K562 (cell line): ENCODE measurements around the gene EHBP1. TPM values are rescaled to one million over a fixed set of nuclear protein-coding genes. Genes with fewer than 3 reads are reported as not detected.

ENCODE experiments used
- ATAC-seq: fragments of 200-7000 bp; cut with Tn5 transposase; 3 replicates; pipeline ENCODE4 v1.9.1; 2020; ENCODE audit warnings: moderate library complexity
- BruUV-seq: library from RNA; stranded (reverse); fragments of 400-500 nt; replicated peaks from 2 replicates; lab custom pipeline; 2021; lab: Mats Ljungman, UMichigan
- CTCF ChIA-PET: fragments of 300-600 bp; formaldehyde crosslinking; extraction: SDS; loops from one replicate; lab custom pipeline; 2021; ENCODE audit warnings: low intra/inter-chr PET ratio; lab: Yijun Ruan, JAX
- POLR2A ChIA-PET: fragments of 300-600, 350-650 bp; sonication (Branson Sonifier 250); formaldehyde crosslinking; extraction: SDS; loops from one replicate; lab custom pipeline; 2021; ENCODE audit warnings: antibody characterized with exemption, inconsistent platforms; lab: Yijun Ruan, JAX
- DNase-seq, 4 experiments: peaks; one replicate each; pipeline versions ENCODE4 v3.0.0 to v3.0.0-alpha.2; 2011 to 2018; ENCODE audit warnings: low spot score in 3 of 4, mixed read lengths in 3 of 4; ENCODE audit errors: extremely low read depth in 1 of 4
- FAIRE-seq: peaks from 2 replicates; lab custom pipeline; 2011; peaks lifted over from hg19 to GRCh38; lab: Jason Lieb, UNC
- H2AFZ ChIP-seq: 2 replicates; pipeline ENCODE4 v1.6.0; 2011; ENCODE audit warnings: low read depth, low read length, control low read depth, inconsistent platforms
- H3K27ac ChIP-seq: fragments of 200-600 bp; 3 replicates; pipeline ENCODE4 v1.8.0; 2011; ENCODE audit warnings: low read depth, mild to moderate bottlenecking, control low read depth, inconsistent platforms, low read length, moderate library complexity, mixed read lengths; ENCODE audit errors: extremely low read depth
- H3K27me3 ChIP-seq, 2 experiments: fragments of 300-600 bp in 1 of 2; 2 replicates in 1 of 2; 3 replicates in 1 of 2; pipeline versions ENCODE4 v1.6.0 to v1.8.0; 2011; ENCODE audit warnings: inconsistent platforms in 2 of 2, low read length in 2 of 2, mild to moderate bottlenecking in 1 of 2, mixed read lengths in 1 of 2, moderate library complexity in 1 of 2; ENCODE audit not compliant: control insufficient read depth in 2 of 2, insufficient read depth in 2 of 2
- H3K36me3 ChIP-seq: fragments of 300-600 bp; 3 replicates; pipeline ENCODE4 v1.8.0; 2011; ENCODE audit warnings: mild to moderate bottlenecking, low read length, inconsistent platforms; ENCODE audit not compliant: control insufficient read depth, insufficient read depth
- H3K4me1 ChIP-seq, 2 experiments: fragments of 200-600 bp in 1 of 2; replicated peaks in 1 of 2; 2 replicates in 1 of 2; 3 replicates in 1 of 2; pipeline versions ENCODE4 v1.5.1 to v1.8.0; 2011; ENCODE audit warnings: inconsistent platforms in 2 of 2, low read length in 2 of 2, mild to moderate bottlenecking in 1 of 2, mixed read lengths in 1 of 2, moderate library complexity in 1 of 2; ENCODE audit not compliant: control insufficient read depth in 2 of 2, insufficient read depth in 2 of 2
- H3K4me2 ChIP-seq: 2 replicates; pipeline ENCODE4 v1.6.1; 2011; ENCODE audit warnings: low read length, control low read depth, inconsistent platforms, mixed read lengths; ENCODE audit not compliant: insufficient read depth
- H3K4me3 ChIP-seq: fragments of 200-600 bp; sonication (generic), shearing (Covaris generic); 2 replicates; pipeline ENCODE4 v1.5.1; 2016; ENCODE audit warnings: control low read depth, inconsistent platforms
- H3K79me2 ChIP-seq: fragments of 200-600 bp; 3 replicates; pipeline ENCODE4 v1.8.0; 2011; ENCODE audit warnings: low read length, inconsistent platforms; ENCODE audit not compliant: control insufficient read depth, insufficient read depth
- H3K9ac ChIP-seq, 2 experiments: 2 replicates each; pipeline versions ENCODE4 v1.6.0 to v1.6.1; 2011; ENCODE audit warnings: low read depth in 2 of 2, low read length in 2 of 2, control low read depth in 1 of 2, inconsistent platforms in 1 of 2, mild to moderate bottlenecking in 1 of 2, mixed read lengths in 1 of 2; ENCODE audit not compliant: insufficient read depth in 1 of 2
- H3K9me1 ChIP-seq: one replicate; pipeline ENCODE4 v1.6.0; 2011; ENCODE audit warnings: inconsistent platforms, mild to moderate bottlenecking, low read length, moderate library complexity; ENCODE audit not compliant: control insufficient read depth, insufficient read depth
- H3K9me3 ChIP-seq: replicated peaks from 2 replicates; pipeline ENCODE4 v1.5.1; 2011; ENCODE audit warnings: low read depth, low read length, inconsistent platforms; ENCODE audit not compliant: control insufficient read depth, insufficient read depth
- H4K20me1 ChIP-seq: replicated peaks from 2 replicates; pipeline ENCODE4 v1.6.1; 2011; ENCODE audit warnings: low read length, inconsistent platforms, mixed read lengths; ENCODE audit not compliant: control insufficient read depth, insufficient read depth
- ATF1 ChIP-seq, 2 experiments: fragments of 450-650 bp in 1 of 2; IDR thresholded peaks; 2 replicates each; pipeline ENCODE4 v1.6.1; 2016; ENCODE audit warnings: missing compliant biosample characterization in 1 of 2, missing genetic modification characterization in 1 of 2
- CTCFL ChIP-seq: IDR thresholded peaks from 2 replicates; pipeline ENCODE4 v1.6.1; 2011; ENCODE audit warnings: borderline replicate concordance, low read depth, mild to moderate bottlenecking, moderate library complexity, low read length; ENCODE audit not compliant: insufficient read depth, poor library complexity, severe bottlenecking
- ELK1 ChIP-seq: sonication (generic); formaldehyde crosslinking; IDR thresholded peaks from 2 replicates; pipeline ENCODE4 v1.8.1; 2022; ENCODE audit warnings: missing genetic modification reagents
- ETS2 ChIP-seq: IDR thresholded peaks from 2 replicates; pipeline ENCODE4 v1.6.1; 2016; ENCODE audit warnings: borderline replicate concordance, missing genetic modification characterization, mild to moderate bottlenecking, moderate library complexity, missing compliant biosample characterization; ENCODE audit not compliant: poor library complexity, severe bottlenecking
- FOXM1 ChIP-seq, 2 experiments: fragments of 450-650 bp in 1 of 2; sonication (generic) in 1 of 2; formaldehyde crosslinking in 1 of 2; IDR thresholded peaks; 2 replicates each; pipeline versions ENCODE4 v1.6.1 to v1.9.0; 2017 to 2022; ENCODE audit warnings: low read depth in 2 of 2, mild to moderate bottlenecking in 2 of 2, missing genetic modification reagents in 1 of 2, moderate library complexity in 1 of 2
- FUS ChIP-seq: fragments of 200-400 bp; formaldehyde crosslinking; optimal IDR thresholded peaks from 2 replicates; pipeline ENCODE3; 2017; ENCODE audit warnings: low read depth, low read length
- PML ChIP-seq: IDR thresholded peaks from 2 replicates; pipeline ENCODE4 v1.6.1; 2012; ENCODE audit warnings: low read length, inconsistent platforms
- POLR3G ChIP-seq: IDR thresholded peaks from 2 replicates; pipeline ENCODE4 v1.6.1; 2011; ENCODE audit not compliant: insufficient read length, insufficient replicate concordance; ENCODE audit errors: extremely low read depth
- PRMT5 ChIP-seq: sonication (generic); formaldehyde crosslinking; IDR thresholded peaks from 2 replicates; pipeline ENCODE4 v1.5.0; 2020; ENCODE audit warnings: missing genetic modification reagents
- SMAD3 ChIP-seq: fragments of 450-650 bp; formaldehyde crosslinking; conservative IDR thresholded peaks from 2 replicates; pipeline ENCODE4 v1.4.0; 2020; ENCODE audit warnings: mild to moderate bottlenecking
- SRSF3 ChIP-seq: fragments of 200-400 bp; formaldehyde crosslinking; IDR thresholded peaks from 2 replicates; pipeline ENCODE4 v1.6.1; 2016; ENCODE audit warnings: mild to moderate bottlenecking, low read length, moderate library complexity; ENCODE audit not compliant: insufficient read depth
- TCF3 ChIP-seq: sonication (generic); formaldehyde crosslinking; IDR thresholded peaks from 2 replicates; pipeline ENCODE4 v1.4.0; 2020; ENCODE audit warnings: mild to moderate bottlenecking, missing genetic modification reagents
- TEAD4 ChIP-seq, 2 experiments: sonication (generic) in 1 of 2; formaldehyde crosslinking in 1 of 2; IDR thresholded peaks; 2 replicates each; pipeline versions ENCODE4 v1.6.1 to v1.8.0; 2012 to 2022; ENCODE audit warnings: borderline replicate concordance in 1 of 2, inconsistent platforms in 1 of 2, low read length in 1 of 2, mild to moderate bottlenecking in 1 of 2, missing genetic modification reagents in 1 of 2
- TRIM25 ChIP-seq: fragments of 450-650 bp; IDR thresholded peaks from 2 replicates; pipeline ENCODE4 v1.7.0; 2016; ENCODE audit warnings: borderline replicate concordance
- ZBED1 ChIP-seq: IDR thresholded peaks from 2 replicates; pipeline ENCODE4 v1.6.1; 2014
- ZC3H8 ChIP-seq: fragments of 450-650 bp; IDR thresholded peaks from 2 replicates; pipeline ENCODE4 v1.6.1; 2017
- ZNF239 ChIP-seq: fragments of 250-450 bp; sonication (Bioruptor Pico); IDR thresholded peaks from 2 replicates; pipeline ENCODE4 v1.4.0; 2020; ENCODE audit warnings: mild to moderate bottlenecking
- ZSCAN32 ChIP-seq: fragments of 450-650 bp; formaldehyde crosslinking; IDR thresholded peaks from 2 replicates; pipeline ENCODE4 v1.4.0; 2020; ENCODE audit warnings: mild to moderate bottlenecking, moderate library complexity
- WGBS: fragments of 100-300 bp; shearing (Covaris generic); methylation state at CpG from one replicate; pipeline ENCODE4 v1.1.6; 2016; ENCODE audit warnings: low coverage, mixed read lengths; ENCODE audit not compliant: insufficient coverage; ENCODE audit errors: missing lambda C conversion rate; 5-methylcytosine and 5-hydroxymethylcytosine counted together
- in situ Hi-C: fragments of 300-500 bp; cut with MboI; formaldehyde crosslinking; loops from 4 replicates; pipeline ENCODE4 v1.15.0; 2018; ENCODE audit warnings: inconsistent platforms, mixed read lengths
- intact Hi-C: fragments of 100-400 bp; cut with micrococcal nuclease; formaldehyde crosslinking; loops from 2 replicates; pipeline ENCODE4 v1.14.2; 2022
- polyA plus RNA-seq, 8 experiments: library from polyadenylated mRNA; depleted of rRNA in 4 of 8; stranded (reverse) in 5 of 8; unstranded in 3 of 8; fragments of >200 nt; fragmentation: Nextera tagmentation in 2 of 8; fragmentation: Illumina TruSeq in 1 of 8; extraction: Ambion mirVana in 2 of 8; extraction: Trizol in 1 of 8; gene quantifications; 2 replicates each; pipeline versions ENCODE4 v1.2.1 to v1.2.3, GENCODE V29; 2011 to 2014; ENCODE audit warnings: inconsistent platforms in 1 of 8, missing spikeins in 1 of 8
- total RNA-seq, 7 experiments: library from RNA; depleted of rRNA in 6 of 7; stranded (reverse); fragments of >200 nt in 6 of 7; fragmentation: Illumina TruSeq in 2 of 7; extraction: Trizol in 2 of 7; gene quantifications; 2 replicates each; pipeline versions ENCODE4 v1.2.1 to v1.2.3, GENCODE V29; 2011 to 2021; ENCODE audit warnings: low replicate concordance in 1 of 7

Gene EHBP1
- total and polyA plus RNA-seq, 9 of the 15 experiments (the other 6 are each of a cell fraction or from before 2014, with no cell fraction given) = 8.9 to 26.6 (median 19.3) TPM

GRCh38 chr2:62966991-62967390 lies 261.5 kb downstream of the EHBP1 start:
- H3K27ac ChIP-seq = no peak overlapping the region
- ATAC-seq = peak; percentile 95
- WGBS = 4% methylated on average over 5 of the region's 6 CpGs
- no peak overlapping the region for H2AFZ ChIP-seq
- DNase-seq = peak; percentile 23 to 72 (median 44)
- in situ Hi-C loops (no loop called here), intact Hi-C loops (no loop called here)
- peak overlapping the region; percentile 21; the same call in 1 of the 2 replicates for H3K4me2 ChIP-seq
- no peaks in the 10 kb centered on the region for H3K9me3 ChIP-seq
- no peaks in the 10 kb centered on the region for H3K9me1 ChIP-seq
- CTCF ChIA-PET = no interaction called here
- H3K4me3 ChIP-seq = no peak overlapping the region
- FAIRE-seq = peak; percentile 95
- no peaks in the 10 kb centered on the region for H3K36me3 ChIP-seq
- peaks cover 4 to 7% of the 10 kb centered on the region in 2 experiments; a peak in 3 of 5 replicates for H3K4me1 ChIP-seq
- H3K9ac ChIP-seq = no peak overlapping the region
- POLR2A ChIA-PET = interaction anchor here (0.6 to 1.0 kb wide), 2 partner anchors 9 to 1007 kb away, joined by 3 read pairs; no protein-coding TSS in a partner anchor
- no peaks in the 10 kb centered on the region for H3K27me3 ChIP-seq
- no peaks in the 10 kb centered on the region for H3K79me2 ChIP-seq
- BruUV-seq = no TSS peak
- H4K20me1 ChIP-seq = no peaks in the 10 kb centered on the region
- TF ChIP-seq POLR3G = no peak
- no peak for TF ChIP-seq ETS2 (tag)
- TF ChIP-seq SRSF3 = no peak
- no peak for TF ChIP-seq FUS
- TF ChIP-seq ZBED1 = no peak
- no peak for TF ChIP-seq ELK1 (CRISPR knock-in tag)
- TF ChIP-seq TRIM25 = no peak
- no peak for TF ChIP-seq ZNF239
- TF ChIP-seq FOXM1 (IDR thresholded peaks at IDR 0.05; ENCODE audit: low read depth) = peak; percentile 51; the same call in 1 of the 2 replicates
- TF ChIP-seq FOXM1 (CRISPR knock-in tag; IDR thresholded peaks at IDR 0.05; ENCODE audit: low read depth) = no peak
- peak; percentile 64; the same call in 1 of the 2 replicates for TF ChIP-seq PML
- no peak for TF ChIP-seq PRMT5 (CRISPR knock-in tag)
- no peak for TF ChIP-seq CTCFL
- TF ChIP-seq ATF1 (CRISPR knock-in tag; IDR thresholded peaks at IDR 0.05) = no peak
- peak; percentile 10; the same call in 1 of the 2 replicates for TF ChIP-seq ATF1 (tag; IDR thresholded peaks at IDR 0.05)
- TF ChIP-seq SMAD3 (CRISPR knock-in tag) = no peak
- TF ChIP-seq TCF3 (CRISPR knock-in tag) = peak; percentile 88
- TF ChIP-seq ZSCAN32 (CRISPR knock-in tag) = no peak
- no peak for TF ChIP-seq ZC3H8
- TF ChIP-seq TEAD4 (IDR thresholded peaks at IDR 0.05; ENCODE audit: low read length) = peak; percentile 90
- no peak for TF ChIP-seq TEAD4 (CRISPR knock-in tag; IDR thresholded peaks at IDR 0.05; ENCODE audit: borderline replicate concordance)
